ENCODE results near the gene LRRC9.

Gene LRRC9

DNA sequence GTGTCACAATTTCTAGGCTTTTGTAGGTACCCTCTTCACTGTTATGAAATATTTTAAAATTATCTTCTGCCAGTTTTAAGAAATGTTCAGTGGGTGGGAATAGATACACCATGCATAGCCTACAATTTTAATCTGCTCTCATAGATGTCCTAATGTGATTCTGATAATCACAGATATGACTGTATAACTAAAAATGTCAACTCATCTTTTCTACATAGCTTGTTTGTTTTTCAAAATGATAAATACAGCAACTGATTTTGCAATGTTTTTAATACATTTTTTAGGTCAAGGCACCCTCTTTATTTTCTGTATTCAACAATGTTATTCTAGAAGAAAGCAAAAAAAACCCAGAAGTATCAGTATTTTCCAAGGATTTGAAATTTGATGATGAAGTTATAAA, 61.6 kb downstream of the LRRC9 start:
- POLR2A ChIA-PET: no interaction called here
- Histone ChIP-seq H3K4me3 (ENCODE audit: low read depth, low read length) (no peak overlapping the region), H3K27ac (ENCODE audit: extremely low read depth, low read depth, low read length) (no peak overlapping the region), H3K36me3 (ENCODE audit: control insufficient read depth in 2 of 2, insufficient read depth in 1 of 2, low read length in 2 of 2) (no peaks in the 10 kb centered on the region), H3K4me1 (ENCODE audit: control insufficient read depth, insufficient read depth, low read length) (no peaks in the 10 kb centered on the region), H3K9me3 (ENCODE audit: control insufficient read depth, insufficient read depth, low read depth, low read length) (no peaks in the 10 kb centered on the region)
- TF ChIP-seq ZSCAN23 (tag by site-specific recombination; IDR thresholded peaks at IDR 0.05) (no peak), GLI2 (tag by site-specific recombination; IDR thresholded peaks at IDR 0.05; ENCODE audit: borderline replicate concordance, low read depth) (no peak), MZF1 (tag by site-specific recombination; IDR thresholded peaks at IDR 0.05; ENCODE audit: borderline replicate concordance) (no peak), ZBTB17 (tag by site-specific recombination; IDR thresholded peaks at IDR 0.05) (no peak), ZIC2 (tag by site-specific recombination; IDR thresholded peaks at IDR 0.05) (no peak), YY2 (tag by site-specific recombination; IDR thresholded peaks at IDR 0.05) (no peak), ZXDB (tag by site-specific recombination; IDR thresholded peaks at IDR 0.05) (no peak), WT1 (tag by site-specific recombination; IDR thresholded peaks at IDR 0.05) (no peak), ZBTB8A (tag by site-specific recombination; IDR thresholded peaks at IDR 0.05) (no peak)
- TF ChIP-seq, protein P1, sequence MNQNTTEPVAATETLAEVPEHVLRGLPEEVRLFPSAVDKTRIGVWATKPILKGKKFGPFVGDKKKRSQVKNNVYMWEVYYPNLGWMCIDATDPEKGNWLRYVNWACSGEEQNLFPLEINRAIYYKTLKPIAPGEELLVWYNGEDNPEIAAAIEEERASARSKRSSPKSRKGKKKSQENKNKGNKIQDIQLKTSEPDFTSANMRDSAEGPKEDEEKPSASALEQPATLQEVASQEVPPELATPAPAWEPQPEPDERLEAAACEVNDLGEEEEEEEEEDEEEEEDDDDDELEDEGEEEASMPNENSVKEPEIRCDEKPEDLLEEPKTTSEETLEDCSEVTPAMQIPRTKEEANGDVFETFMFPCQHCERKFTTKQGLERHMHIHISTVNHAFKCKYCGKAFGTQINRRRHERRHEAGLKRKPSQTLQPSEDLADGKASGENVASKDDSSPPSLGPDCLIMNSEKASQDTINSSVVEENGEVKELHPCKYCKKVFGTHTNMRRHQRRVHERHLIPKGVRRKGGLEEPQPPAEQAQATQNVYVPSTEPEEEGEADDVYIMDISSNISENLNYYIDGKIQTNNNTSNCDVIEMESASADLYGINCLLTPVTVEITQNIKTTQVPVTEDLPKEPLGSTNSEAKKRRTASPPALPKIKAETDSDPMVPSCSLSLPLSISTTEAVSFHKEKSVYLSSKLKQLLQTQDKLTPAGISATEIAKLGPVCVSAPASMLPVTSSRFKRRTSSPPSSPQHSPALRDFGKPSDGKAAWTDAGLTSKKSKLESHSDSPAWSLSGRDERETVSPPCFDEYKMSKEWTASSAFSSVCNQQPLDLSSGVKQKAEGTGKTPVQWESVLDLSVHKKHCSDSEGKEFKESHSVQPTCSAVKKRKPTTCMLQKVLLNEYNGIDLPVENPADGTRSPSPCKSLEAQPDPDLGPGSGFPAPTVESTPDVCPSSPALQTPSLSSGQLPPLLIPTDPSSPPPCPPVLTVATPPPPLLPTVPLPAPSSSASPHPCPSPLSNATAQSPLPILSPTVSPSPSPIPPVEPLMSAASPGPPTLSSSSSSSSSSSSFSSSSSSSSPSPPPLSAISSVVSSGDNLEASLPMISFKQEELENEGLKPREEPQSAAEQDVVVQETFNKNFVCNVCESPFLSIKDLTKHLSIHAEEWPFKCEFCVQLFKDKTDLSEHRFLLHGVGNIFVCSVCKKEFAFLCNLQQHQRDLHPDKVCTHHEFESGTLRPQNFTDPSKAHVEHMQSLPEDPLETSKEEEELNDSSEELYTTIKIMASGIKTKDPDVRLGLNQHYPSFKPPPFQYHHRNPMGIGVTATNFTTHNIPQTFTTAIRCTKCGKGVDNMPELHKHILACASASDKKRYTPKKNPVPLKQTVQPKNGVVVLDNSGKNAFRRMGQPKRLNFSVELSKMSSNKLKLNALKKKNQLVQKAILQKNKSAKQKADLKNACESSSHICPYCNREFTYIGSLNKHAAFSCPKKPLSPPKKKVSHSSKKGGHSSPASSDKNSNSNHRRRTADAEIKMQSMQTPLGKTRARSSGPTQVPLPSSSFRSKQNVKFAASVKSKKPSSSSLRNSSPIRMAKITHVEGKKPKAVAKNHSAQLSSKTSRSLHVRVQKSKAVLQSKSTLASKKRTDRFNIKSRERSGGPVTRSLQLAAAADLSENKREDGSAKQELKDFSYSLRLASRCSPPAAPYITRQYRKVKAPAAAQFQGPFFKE (tag by site-specific recombination; IDR thresholded peaks at IDR 0.05; ENCODE audit: borderline replicate concordance): no peak
- TF ChIP-seq, protein P2, sequence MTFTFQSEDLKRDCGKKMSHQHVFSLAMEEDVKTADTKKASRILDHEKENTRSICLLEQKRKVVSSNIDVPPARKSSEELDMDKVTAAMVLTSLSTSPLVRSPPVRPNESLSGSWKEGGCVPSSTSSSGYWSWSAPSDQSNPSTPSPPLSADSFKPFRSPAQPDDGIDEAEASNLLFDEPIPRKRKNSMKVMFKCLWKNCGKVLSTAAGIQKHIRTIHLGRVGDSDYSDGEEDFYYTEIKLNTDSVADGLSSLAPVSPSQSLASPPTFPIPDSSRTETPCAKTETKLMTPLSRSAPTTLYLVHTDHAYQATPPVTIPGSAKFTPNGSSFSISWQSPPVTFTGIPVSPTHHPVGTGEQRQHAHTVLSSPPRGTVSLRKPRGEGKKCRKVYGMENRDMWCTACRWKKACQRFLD (tag by site-specific recombination; IDR thresholded peaks at IDR 0.05): no peak
- TF ChIP-seq, protein P3, sequence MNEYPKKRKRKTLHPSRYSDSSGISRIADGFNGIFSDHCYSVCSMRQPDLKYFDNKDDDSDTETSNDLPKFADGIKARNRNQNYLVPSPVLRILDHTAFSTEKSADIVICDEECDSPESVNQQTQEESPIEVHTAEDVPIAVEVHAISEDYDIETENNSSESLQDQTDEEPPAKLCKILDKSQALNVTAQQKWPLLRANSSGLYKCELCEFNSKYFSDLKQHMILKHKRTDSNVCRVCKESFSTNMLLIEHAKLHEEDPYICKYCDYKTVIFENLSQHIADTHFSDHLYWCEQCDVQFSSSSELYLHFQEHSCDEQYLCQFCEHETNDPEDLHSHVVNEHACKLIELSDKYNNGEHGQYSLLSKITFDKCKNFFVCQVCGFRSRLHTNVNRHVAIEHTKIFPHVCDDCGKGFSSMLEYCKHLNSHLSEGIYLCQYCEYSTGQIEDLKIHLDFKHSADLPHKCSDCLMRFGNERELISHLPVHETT (tag by site-specific recombination; IDR thresholded peaks at IDR 0.05): no peak
- TF ChIP-seq, protein P4, sequence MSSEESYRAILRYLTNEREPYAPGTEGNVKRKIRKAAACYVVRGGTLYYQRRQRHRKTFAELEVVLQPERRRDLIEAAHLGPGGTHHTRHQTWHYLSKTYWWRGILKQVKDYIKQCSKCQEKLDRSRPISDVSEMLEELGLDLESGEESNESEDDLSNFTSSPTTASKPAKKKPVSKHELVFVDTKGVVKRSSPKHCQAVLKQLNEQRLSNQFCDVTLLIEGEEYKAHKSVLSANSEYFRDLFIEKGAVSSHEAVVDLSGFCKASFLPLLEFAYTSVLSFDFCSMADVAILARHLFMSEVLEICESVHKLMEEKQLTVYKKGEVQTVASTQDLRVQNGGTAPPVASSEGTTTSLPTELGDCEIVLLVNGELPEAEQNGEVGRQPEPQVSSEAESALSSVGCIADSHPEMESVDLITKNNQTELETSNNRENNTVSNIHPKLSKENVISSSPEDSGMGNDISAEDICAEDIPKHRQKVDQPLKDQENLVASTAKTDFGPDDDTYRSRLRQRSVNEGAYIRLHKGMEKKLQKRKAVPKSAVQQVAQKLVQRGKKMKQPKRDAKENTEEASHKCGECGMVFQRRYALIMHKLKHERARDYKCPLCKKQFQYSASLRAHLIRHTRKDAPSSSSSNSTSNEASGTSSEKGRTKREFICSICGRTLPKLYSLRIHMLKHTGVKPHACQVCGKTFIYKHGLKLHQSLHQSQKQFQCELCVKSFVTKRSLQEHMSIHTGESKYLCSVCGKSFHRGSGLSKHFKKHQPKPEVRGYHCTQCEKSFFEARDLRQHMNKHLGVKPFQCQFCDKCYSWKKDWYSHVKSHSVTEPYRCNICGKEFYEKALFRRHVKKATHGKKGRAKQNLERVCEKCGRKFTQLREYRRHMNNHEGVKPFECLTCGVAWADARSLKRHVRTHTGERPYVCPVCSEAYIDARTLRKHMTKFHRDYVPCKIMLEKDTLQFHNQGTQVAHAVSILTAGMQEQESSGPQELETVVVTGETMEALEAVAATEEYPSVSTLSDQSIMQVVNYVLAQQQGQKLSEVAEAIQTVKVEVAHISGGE (tag by site-specific recombination; conservative IDR thresholded peaks at IDR 0.05; ENCODE audit: low read depth): no peak
- TF ChIP-seq, protein P5, sequence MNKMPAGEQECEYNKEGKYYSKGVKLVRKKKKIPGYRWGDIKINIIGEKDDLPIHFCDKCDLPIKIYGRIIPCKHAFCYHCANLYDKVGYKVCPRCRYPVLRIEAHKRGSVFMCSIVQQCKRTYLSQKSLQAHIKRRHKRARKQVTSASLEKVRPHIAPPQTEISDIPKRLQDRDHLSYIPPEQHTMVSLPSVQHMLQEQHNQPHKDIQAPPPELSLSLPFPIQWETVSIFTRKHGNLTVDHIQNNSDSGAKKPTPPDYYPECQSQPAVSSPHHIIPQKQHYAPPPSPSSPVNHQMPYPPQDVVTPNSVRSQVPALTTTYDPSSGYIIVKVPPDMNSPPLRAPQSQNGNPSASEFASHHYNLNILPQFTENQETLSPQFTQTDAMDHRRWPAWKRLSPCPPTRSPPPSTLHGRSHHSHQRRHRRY (tag by site-specific recombination; IDR thresholded peaks at IDR 0.05): no peak
- TF ChIP-seq, protein P6, sequence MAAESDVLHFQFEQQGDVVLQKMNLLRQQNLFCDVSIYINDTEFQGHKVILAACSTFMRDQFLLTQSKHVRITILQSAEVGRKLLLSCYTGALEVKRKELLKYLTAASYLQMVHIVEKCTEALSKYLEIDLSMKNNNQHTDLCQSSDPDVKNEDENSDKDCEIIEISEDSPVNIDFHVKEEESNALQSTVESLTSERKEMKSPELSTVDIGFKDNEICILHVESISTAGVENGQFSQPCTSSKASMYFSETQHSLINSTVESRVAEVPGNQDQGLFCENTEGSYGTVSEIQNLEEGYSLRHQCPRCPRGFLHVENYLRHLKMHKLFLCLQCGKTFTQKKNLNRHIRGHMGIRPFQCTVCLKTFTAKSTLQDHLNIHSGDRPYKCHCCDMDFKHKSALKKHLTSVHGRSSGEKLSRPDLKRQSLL (tag by site-specific recombination; IDR thresholded peaks at IDR 0.05): no peak
- CTCF ChIA-PET: interaction anchor here (1.2 kb wide), 1 partner anchor 17 kb away, joined by 4 read pairs; no protein-coding TSS in a partner anchor
